Stimulated activated CD8-positive, alpha-beta memory T cell treated with anti-CD3 and anti-CD28 coated beads, Interleukin-7, amount 100 ng/mL, for 1 hour (primary cell): ENCODE data around the gene ATP12A.

ENCODE experiments used
- DNase-seq, 2 donors: peaks; one replicate each; pipeline ENCODE4 v3.0.0-alpha.2; 2020; ENCODE audit warnings: low read depth in 2 of 2

The ATP12A gene

DNA sequence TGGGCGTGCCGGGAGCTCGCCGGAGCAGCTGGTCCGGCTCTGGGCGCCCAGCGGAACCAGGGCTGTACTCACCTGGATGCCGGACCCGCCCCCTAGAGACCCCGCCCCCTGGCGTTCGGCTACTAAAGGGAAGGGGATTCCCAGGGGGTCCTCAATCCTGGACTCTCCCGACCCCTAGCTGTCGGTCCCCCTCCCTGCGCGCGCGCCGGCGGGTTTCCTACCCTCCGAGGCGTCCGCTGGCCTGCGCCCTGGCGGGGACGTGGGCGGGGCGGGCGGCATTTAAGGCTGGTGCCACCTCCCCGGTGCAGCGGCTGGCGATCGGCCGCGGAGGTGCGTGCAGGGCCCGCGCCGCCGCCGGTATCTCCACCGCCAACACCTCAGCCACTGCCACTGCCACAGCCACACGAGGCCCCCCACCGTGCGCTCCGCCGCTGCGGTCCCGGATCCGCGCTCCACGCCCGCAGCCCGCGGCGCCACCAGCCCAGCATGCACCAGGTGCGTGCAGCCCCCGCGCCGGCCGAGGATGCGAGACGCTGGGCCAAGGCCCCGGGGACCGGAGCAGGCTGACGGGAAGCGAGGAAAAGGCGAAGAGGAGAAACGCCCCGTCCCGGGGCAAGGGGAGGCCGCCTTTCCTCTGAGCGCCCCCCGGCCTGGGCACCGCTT lies at the start of gene ATP12A:
Gene ATP12A, plus strand, starts transcription at position 151 of the 663 bp plus-strand sequence. Its CDS starts 336 bp downstream, at position 487.
- no peak for DNase-seq

DNA sequence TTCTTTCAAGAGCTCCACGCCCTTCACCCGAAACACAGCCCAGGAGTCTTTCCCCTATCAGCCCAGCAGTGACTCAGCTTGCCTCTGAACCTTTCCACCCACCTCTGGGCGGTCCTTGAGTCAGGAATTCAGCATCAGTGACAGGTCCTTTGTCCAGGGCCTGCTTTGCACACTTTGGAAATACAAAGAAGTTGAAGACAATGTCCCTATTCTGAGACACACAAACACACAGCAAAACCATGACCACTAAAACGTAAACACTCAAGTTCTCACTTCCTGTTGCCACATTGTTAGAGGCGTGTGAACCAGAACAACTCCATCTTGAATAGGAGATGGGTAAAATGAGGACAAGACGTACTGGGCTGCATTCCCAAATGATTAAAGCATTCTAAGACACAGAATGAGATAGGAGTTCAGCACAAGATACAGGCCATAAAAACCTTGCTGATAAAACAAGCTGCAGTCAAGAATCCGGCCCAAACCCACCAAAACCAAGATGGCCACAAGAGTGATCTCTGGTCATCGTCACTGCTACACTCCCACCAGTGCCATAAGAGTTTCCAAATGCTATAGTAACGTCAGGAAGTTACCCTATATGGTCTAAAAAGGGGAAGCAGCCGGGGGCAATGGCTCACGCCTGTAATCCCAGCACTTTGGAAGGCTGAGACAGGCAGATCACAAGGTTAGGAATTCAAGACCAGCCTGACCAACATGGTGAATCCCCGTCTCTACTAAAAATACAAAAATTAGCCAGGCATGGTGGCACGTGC lies 49.2 kb upstream of the ATP12A start:
- DNase-seq = no peak

DNA sequence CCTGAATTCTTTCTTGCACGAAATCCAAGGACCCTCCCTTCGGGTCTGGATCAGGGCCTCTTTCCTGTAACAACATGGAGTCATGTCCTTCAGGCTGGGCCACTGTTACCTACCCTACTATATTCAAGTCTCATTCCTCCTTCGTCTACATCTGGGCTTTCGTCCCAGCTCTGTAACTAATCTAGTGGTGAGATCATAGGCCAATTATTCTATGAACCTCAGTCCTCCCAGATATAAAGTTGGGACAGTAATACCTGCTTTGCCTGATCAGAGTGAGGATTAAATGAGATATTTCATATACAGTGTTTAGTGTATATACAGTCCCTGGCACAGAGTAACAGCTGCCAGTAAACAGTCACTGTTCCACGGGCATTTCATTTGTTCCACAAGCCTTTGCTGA lies 48.3 kb upstream of the ATP12A start:
- DNase-seq = no peak

DNA sequence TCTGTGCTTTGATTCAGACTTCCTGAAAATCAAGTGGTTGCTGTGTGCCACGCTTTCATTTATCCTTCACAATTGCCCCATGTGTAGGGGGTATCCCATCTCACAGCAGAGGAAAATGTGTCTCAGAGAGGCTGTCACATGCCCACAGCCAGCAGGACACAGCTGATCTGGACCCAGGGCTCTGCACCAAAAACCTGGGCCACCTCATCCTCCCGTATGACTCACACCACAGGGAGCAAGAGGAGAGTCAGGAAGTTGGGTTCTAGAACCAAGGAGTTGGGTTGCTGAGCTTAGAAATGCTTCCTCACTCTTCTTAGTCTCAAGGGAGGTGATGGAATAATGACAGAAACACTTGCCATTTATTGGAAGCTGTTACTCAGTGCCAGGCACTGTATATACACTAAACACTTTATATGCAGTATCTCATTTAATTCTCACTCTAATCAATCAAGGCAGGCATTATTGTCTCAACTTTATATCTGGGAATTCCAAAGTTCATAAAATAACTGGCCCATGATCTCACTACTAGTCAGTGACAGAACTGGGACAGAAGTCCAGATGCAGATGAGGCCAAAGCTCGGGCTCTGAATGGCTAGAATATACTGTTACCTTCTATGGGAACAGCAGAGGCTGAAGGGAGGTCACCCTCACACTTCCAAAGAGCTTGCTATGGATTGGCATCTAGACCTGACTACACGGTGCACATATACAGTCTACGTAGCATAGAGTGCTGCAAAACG lies 47.7 kb upstream of the ATP12A start:
- no peak for DNase-seq

DNA sequence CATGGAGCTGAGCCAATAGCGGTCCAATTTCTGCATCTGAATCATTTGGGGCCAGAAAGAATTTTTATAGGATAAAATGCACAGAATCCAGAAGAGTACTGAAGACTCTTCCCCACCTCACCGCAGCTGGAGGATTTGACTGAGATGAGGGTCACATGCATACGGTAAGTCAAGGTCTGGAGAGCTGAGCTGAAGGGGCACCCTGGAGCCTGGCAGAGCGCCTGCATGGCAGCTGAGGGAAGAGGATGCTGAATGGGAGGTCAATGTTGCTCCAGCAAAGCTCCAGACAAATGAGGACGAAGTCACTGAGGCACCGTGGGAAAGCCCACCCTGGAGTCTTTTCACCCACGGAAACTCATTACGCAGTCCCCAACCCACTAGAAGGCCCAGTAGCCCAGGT lies 43.4 kb upstream of the ATP12A start:
- DNase-seq = no peak

DNA sequence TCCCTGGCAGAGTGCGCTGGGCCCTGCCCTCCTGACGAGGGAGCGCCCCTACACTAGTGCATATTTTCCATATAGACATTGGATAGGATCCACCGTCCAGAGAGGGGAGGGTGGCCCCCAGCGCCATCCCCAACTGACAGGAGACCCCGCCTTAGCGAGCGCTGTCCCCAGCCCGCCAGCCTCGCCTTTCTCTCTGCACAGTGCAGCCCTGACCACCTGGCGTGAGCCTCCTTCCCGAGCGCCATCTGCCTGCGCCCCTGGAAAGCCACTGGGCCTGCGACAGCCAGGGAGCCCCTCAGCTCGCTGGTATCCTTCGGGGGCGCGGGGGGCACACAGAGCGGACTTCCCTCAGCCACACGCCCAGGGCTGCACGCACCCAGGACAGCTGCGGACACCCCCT lies 42.1 kb upstream of the ATP12A start:
- DNase-seq = no peak

DNA sequence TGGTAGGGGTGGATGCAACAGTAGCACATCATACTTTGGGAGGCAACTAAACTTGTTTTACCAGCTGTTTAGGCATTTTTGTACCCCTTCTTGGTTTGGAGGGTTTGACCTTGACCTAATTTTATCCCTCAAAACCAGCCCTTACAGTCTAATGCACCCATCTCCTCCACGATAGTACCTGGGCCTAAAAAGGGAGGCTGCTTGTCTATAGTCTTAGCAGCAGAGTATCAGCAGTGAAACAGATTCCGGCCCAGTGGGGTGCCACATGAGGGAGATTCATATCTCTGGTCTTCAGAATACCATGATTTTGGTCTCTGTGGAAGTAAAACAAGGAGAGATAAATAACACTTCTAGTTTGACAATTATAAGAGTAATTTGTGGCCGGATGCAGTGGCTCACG lies 39.5 kb upstream of the ATP12A start:
- DNase-seq = no peak

DNA sequence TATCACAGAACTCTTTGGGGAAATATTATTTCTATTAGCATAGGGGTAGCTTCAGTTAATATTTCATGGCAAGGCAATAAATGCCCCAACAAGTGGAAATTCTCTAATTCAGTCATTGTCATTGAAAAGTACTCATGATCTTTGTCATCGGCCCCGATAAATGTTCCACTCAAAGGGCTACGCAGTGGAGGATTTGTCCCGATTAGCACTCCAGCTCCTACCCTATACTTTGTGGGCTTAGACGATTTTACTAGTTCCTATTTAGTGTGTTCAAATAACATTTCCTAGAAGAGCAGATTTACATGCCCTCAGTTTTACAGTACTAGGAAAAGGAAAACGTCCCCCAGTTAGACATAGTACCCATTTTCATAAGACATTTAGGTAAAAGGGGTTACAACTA lies 38.0 kb upstream of the ATP12A start:
- no peak for DNase-seq

DNA sequence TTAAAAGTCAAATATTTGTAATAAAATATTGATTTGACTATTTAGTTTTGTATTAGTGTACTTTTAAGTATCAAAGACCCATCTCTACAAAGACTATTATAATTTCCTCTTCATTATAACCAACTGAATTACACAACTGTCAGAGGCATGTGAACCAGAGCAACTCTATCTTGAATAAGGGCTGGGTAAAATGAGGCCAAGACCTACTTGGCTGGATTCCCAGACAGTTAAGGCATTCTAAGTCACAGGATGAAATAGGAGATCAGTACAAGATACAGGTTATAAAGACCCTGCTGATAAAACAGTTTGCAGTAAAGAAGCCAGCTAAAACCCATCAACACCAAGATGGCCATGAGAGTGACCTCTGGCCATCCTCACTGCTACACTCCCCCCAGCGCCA lies 36.2 kb upstream of the ATP12A start:
- DNase-seq = no peak

DNA sequence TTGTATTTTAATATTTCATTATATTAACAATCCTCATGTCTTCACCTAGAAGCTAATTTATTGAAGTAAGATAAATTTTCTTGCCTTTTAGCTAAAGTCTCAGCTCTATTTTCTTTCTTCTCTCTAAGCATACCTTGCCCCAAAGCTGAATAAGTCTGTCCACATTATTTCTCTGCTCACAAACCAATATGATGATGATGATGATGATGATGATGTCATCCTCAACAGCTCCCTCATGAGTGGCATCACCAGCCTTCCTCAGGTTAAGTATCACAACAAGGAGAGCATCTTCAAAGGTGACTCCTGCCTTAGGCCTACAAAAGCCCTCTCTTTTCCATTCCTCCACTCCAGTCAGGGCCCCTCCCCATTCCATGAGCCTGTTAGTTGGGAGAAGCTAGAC lies 31.9 kb upstream of the ATP12A start:
- DNase-seq = no peak

DNA sequence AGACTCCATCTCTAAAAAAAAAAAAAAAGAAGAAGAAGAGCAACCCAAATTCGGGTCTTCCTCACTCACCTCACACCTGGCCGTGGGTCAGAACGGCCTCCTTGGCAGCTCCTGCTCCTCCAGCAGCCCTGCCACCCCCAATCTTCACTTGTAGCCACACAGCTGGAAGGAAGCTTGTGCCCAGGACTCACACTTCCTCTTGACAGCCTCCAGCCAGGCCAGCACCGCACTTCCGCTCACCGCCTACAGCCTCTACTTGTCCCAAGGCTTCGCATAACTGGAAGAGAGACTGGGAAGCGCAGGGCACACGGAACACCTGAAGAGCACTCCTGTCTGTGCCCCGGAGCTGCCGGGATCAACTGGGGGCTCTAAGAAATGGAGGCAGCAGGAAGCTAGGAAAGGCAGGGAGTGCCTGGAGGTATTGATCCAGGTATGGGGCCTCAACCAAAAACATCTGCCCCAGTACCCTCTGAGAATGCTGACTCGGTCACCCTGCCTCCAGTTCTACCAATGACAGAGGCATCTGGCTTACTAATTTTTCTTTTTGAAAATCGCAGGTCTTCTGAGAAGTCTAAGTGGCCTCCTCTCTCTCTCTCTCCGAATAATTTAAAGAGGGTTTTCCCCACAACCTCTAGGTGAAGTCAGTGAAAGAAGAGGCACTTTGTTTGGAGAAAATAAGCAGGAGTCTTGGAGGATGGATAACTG lies 31.1 kb upstream of the ATP12A start:
- no peak for DNase-seq

DNA sequence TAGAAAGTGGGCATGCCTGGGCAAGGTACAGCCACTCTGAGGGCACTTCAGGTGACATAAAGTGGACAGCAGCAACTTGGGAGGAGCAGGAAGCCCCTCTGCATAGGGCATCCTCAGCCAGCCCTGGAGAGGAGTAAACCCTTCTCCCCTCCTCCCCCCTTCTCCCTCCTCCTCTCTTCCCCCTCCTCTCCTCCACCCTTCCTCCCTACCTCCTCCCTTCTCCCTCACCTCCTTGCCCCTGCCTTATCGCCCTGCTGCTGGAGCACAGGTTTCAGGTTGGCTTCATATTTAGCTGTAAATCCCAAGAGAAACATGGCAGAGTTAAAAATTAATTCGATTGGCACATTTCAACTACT lies 30.5 kb upstream of the ATP12A start:
- no peak for DNase-seq

DNA sequence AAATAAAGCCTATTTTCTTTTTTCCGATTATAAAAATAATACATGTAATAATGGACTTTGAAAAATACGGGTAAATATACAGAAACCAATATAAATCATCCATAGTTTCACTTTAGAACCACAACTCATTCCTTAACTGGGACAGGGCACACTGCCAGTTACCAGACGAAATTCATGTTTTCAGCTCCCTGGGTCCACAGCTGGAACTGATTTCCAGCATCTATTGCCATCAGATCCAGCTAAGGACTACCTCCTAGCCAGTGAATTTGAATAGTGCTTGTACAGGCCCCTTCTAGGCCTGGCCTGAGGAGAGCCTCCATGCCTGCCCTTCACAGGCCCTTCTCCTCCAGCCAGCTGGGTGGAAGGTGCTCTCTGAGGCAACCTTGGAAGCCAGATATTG lies 30.0 kb upstream of the ATP12A start:
- DNase-seq = no peak

DNA sequence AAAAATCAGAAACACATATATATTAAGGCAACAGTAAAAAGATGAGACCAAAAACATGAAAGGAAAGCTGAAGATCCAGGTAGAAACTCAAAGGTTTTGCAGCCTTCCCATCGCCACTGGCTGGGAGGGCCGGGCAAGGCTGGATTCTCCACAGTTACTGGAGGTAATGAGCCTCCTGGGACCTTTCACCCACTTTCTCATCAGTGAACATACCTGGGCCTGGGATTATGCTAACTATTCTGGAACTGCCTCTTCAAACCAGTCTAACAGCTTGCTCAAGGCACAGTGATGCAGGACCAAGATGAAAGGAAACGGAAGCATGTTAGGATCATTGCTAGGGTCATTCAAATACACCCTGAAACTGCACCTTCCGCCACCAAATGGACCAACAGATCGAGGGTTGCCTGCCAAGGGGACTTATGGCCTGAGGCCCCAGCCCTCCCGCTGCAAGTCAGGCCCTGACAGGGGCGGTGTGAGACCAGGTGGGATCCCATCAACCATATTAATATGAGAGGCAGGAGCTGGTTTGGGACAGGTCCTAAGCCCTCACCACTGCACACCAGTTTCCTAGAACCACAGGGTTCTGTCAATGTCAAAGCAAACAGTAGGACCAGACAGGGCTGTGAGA lies 28.4 kb upstream of the ATP12A start:
- no peak for DNase-seq

DNA sequence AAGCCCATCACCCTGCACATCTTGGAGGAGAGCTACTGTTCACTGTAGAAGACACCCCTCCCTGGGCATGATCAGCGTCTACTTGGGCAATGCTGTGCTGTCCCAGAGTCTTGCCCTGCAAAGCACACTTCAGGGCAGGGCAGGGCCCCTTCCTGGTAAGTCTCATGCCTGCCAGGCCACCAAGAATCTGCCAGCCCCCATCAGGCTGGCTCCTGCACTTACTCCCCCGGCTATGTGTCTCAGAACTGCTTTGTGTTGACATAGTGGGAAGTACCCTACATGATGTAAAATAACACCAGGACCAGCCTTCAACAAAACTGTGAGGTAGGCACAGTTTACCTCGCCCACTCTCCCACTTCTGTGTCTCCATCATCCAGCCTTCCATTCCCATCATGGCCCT lies 27.8 kb upstream of the ATP12A start:
- no peak for DNase-seq

DNA sequence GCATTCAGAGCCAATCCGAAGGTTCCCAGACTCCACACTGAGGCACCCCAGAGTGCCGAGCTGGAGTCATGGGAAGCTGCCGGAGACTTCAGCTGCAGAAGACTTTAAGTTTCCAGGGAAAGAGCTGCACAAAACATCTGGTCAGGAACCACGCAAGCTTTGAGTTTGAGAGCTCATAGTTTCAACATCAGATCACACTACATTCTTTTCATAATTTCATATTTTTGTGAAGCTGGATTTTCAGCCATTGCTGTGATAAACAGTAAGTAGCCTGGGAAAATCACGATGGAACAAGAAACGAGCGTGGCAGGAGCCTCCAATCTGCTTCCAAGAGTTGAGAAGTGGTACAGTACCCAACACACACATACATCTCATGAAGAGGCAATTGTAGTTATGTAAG lies 25.5 kb upstream of the ATP12A start:
- no peak for DNase-seq

DNA sequence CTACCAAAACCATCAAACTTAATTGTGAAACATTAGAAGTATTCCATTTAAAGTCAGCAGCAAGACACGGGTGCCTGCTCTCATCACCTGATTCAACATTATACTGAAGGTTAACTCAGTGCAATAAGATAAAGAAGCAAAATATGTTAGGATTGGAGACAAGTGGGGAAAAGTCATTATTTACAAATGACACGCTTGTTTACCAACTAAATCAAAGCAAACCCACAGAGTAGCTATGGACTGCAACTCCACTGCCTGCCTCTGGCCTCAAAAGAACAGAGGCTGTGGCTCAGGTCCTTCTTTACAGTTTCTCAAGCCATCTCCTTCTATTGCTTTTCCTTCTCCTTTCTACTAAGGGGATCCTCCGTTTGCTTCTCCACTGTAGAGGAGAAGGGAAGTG lies 21.0 kb upstream of the ATP12A start:
- no peak for DNase-seq

DNA sequence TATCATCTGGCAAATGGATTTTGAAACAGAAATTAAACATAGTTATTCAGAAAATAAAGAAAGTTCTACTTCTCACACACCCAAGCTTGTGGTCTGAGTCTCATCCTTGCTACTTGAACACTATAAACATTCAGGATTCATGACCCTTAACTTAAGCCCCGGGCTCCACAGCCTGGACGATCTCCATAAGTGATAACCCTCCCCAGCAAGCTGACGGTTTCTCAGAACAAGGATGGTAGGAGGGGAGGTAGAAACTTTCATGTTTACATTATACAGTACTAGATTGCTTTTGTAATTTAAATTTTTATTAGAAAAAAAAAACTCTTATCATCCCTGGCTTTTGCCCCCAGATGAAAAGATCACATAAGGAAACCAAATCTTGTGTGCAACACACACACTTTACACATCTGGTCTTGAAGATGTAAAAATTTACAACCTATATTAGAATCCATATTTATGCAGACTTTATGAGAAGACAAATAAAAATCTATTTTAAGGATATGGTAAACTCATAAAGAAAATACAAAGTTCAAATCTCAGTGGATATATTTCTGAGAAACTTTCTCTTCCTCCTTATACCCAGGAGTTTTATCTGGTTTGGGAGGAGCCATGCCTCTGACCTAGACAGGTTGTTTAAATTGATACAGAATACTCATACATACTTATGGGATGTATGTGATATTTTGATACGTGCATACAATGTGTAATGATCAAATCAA lies 20.0 kb upstream of the ATP12A start:
- DNase-seq = no peak

DNA sequence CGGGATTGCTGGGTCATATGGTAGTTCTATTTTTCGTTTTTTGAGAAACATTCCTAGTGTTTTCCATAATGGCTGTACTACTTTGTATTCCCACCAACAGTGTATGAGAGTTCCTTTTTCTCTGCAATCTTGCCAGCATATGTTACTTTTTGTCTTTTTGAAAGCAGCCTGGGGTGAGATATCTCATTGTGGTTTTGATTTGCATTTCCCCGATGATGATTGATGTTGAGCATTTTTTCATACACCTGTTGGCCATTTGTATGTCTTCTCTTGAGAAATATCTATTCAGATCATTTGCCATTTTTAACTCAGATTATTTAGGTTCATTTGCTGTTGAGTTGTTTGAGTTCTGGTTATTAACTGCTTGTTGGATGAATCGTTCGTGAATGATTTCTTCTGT lies 18.5 kb upstream of the ATP12A start:
- no peak for DNase-seq

DNA sequence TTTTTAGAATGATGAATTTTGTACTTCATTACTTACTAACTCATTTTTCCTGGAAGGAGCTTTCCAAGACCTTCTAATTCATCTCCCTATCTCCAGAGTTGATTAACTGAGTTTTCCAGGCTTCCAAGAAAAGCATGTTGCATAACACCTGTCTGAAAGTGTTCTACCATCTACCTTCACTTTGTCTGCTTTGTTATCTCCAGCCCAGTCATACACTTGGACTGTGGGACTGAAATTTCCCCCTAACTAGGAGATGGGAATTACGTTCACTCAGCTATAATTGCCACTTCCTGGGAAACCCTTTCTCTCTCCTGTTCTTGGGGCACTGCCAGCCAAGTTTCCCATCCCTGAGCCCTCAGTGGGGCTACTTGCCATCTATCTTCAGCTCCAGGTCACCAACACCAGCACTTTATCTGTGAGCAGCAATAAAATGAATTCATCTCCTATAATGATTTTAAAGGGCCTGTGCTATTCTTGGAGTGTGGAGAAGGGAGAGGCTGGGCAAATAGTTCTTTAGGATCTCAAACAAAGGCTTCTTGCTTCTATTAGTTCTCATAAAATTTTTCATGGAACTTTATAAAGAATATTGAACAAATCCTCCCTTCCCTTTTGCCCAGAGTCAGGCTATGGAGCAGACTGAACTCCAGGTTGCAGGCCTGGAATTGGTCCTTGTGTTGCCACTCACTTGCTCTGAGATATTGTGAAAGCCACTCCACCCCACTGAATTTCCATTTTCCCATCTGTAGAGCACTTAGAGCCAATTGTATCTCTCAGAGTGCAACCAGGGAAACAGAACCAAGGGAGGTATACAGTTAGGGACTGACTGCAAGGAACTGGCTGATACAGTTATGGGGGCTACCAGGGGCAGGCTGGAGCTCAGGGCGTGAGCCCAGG lies 17.8 kb upstream of the ATP12A start:
- DNase-seq = no peak
